Measurements from ENCODE around the gene PAFAH2.

DNA sequence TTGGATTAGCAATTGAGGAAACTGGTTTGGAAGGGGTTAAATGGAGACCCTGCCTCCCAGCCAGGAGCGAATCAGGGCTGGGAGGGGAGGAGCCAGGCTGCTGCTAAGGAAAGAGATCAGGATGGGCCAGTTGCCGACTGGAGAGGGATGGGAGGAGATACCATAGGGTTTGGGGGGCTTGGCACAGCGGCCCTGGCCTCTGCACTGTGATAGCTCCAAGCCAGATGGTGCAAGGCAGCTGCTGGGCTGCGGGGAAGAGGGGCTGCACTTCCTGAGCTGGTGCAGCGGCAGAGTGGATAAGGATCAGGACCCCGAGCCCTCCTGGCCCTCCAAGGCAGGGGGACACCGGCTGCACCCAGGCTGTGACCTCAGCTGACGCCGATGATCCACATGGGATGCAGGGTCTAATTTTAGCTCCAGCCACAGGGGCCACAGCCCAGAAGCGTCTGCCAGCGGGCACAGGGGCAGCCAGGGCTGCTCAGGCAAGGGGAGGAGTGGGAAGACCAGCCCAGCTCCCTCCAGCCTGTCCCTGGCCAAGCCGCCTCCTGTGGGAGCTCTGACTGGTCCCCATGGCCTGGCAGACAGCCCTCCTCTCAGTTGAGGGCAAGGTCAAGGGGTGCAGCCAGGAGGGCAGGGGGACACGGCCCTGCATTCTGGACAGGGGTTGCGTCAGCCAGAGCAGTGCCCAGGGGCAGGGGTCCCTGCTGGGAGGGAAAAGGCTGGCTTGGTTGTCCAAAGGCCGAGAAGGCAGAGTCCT, 24.0 kb upstream of the PAFAH2 start, which contains the start of gene EXTL1:
- TF ChIP-seq POLR2A (IDR thresholded peaks at IDR 0.05) (no peak), POLR2AphosphoS5 (IDR thresholded peaks at IDR 0.05) (no peak), EP300 (IDR thresholded peaks at IDR 0.05) (no peak)
- TF ChIP-seq, protein P1, sequence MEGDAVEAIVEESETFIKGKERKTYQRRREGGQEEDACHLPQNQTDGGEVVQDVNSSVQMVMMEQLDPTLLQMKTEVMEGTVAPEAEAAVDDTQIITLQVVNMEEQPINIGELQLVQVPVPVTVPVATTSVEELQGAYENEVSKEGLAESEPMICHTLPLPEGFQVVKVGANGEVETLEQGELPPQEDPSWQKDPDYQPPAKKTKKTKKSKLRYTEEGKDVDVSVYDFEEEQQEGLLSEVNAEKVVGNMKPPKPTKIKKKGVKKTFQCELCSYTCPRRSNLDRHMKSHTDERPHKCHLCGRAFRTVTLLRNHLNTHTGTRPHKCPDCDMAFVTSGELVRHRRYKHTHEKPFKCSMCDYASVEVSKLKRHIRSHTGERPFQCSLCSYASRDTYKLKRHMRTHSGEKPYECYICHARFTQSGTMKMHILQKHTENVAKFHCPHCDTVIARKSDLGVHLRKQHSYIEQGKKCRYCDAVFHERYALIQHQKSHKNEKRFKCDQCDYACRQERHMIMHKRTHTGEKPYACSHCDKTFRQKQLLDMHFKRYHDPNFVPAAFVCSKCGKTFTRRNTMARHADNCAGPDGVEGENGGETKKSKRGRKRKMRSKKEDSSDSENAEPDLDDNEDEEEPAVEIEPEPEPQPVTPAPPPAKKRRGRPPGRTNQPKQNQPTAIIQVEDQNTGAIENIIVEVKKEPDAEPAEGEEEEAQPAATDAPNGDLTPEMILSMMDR (IDR thresholded peaks at IDR 0.05) = no peak

Measured in stomach (tissue), 4 donors.